HEK293 (cell line): ENCODE data around the gene ATP6V1G1.

ENCODE experiments used
- CTCF ChIA-PET: fragments of 350-600 bp; formaldehyde crosslinking; extraction: SDS; loops from one replicate; lab custom pipeline; 2021; ENCODE audit warnings: antibody characterized with exemption; lab: Yijun Ruan, JAX
- POLR2A ChIA-PET: fragments of 300-600 bp; formaldehyde crosslinking; extraction: SDS; loops from one replicate; lab custom pipeline; 2020; ENCODE audit warnings: antibody characterized with exemption, inconsistent platforms; lab: Yijun Ruan, JAX
- H3K27ac ChIP-seq: fragments of 200-500 bp; sonication (Bioruptor generic); 2 replicates; pipeline ENCODE4 v1.5.1; 2014; ENCODE audit warnings: low read depth, low read length, control low read depth, inconsistent platforms; ENCODE audit errors: extremely low read depth
- H3K36me3 ChIP-seq, 2 experiments: fragments of 200-500 bp in 1 of 2; sonication (Bioruptor generic) in 1 of 2; 1 replicate in 1 of 2; 2 replicates in 1 of 2; pipeline ENCODE4 v1.5.1; 2014 to 2017; ENCODE audit warnings: inconsistent platforms in 2 of 2, low read length in 2 of 2; ENCODE audit not compliant: control insufficient read depth in 2 of 2, insufficient read depth in 1 of 2
- H3K4me1 ChIP-seq: fragments of 200-500 bp; sonication (Bioruptor generic); 2 replicates; pipeline ENCODE4 v1.5.1; 2014; ENCODE audit warnings: mild to moderate bottlenecking, low read length, inconsistent platforms; ENCODE audit not compliant: control insufficient read depth, insufficient read depth
- H3K4me3 ChIP-seq: 2 replicates; pipeline ENCODE4 v1.5.1; 2011; ENCODE audit warnings: low read depth, mild to moderate bottlenecking, control low read depth, low read length, moderate library complexity
- H3K9me3 ChIP-seq: fragments of 200-500 bp; sonication (Bioruptor generic); 2 replicates; pipeline ENCODE4 v1.5.1; 2014; ENCODE audit warnings: low read depth, low read length, inconsistent platforms; ENCODE audit not compliant: control insufficient read depth, insufficient read depth
- KLF10 ChIP-seq: fragments of 450-650 bp; IDR thresholded peaks from 2 replicates; pipeline ENCODE4 v1.5.1; 2018; ENCODE audit warnings: missing biosample characterization, mild to moderate bottlenecking, missing genetic modification characterization
- KLF7 ChIP-seq: fragments of 450-650 bp; formaldehyde crosslinking; IDR thresholded peaks from 2 replicates; pipeline ENCODE4 v1.5.1; 2016; ENCODE audit warnings: missing biosample characterization, missing genetic modification characterization, borderline replicate concordance
- OSR2 ChIP-seq: fragments of 450-650 bp; formaldehyde crosslinking; IDR thresholded peaks from 2 replicates; pipeline ENCODE4 v1.5.1; 2016; ENCODE audit warnings: missing biosample characterization, missing genetic modification characterization
- PRDM4 ChIP-seq: fragments of 450-650 bp; formaldehyde crosslinking; IDR thresholded peaks from 2 replicates; pipeline ENCODE4 v1.5.1; 2017; ENCODE audit warnings: missing biosample characterization, missing genetic modification characterization
- ZBTB26 ChIP-seq: fragments of 450-650 bp; formaldehyde crosslinking; optimal IDR thresholded peaks from 2 replicates; pipeline ENCODE3; 2016; ENCODE audit warnings: missing biosample characterization, mild to moderate bottlenecking, missing genetic modification characterization
- ZBTB6 ChIP-seq: fragments of 450-650 bp; formaldehyde crosslinking; IDR thresholded peaks from 2 replicates; pipeline ENCODE4 v1.5.1; 2017; ENCODE audit warnings: missing biosample characterization, missing genetic modification characterization
- ZBTB7A ChIP-seq: fragments of 450-650 bp; formaldehyde crosslinking; IDR thresholded peaks from 2 replicates; pipeline ENCODE4 v1.5.1; 2016; ENCODE audit warnings: low read depth, missing biosample characterization, missing genetic modification characterization
- ZFHX2 ChIP-seq: fragments of 450-650 bp; formaldehyde crosslinking; conservative IDR thresholded peaks from 2 replicates; pipeline ENCODE4 v1.5.1; 2016; ENCODE audit warnings: missing biosample characterization, missing genetic modification characterization
- ZNF248 ChIP-seq: fragments of 450-650 bp; formaldehyde crosslinking; IDR thresholded peaks from 2 replicates; pipeline ENCODE4 v1.5.1; 2017; ENCODE audit warnings: missing biosample characterization, missing genetic modification characterization
- ZNF324 ChIP-seq: fragments of 450-650 bp; formaldehyde crosslinking; IDR thresholded peaks from 2 replicates; pipeline ENCODE4 v1.5.1; 2016; ENCODE audit warnings: missing biosample characterization, missing genetic modification characterization
- ZNF596 ChIP-seq: fragments of 450-650 bp; IDR thresholded peaks from 2 replicates; pipeline ENCODE4 v1.5.0; 2018; ENCODE audit warnings: missing biosample characterization, mild to moderate bottlenecking, missing genetic modification characterization, moderate library complexity
- ZNF600 ChIP-seq: fragments of 450-650 bp; formaldehyde crosslinking; IDR thresholded peaks from 2 replicates; pipeline ENCODE4 v1.5.1; 2016; ENCODE audit warnings: missing biosample characterization, missing genetic modification characterization
- ZNF664 ChIP-seq: fragments of 450-650 bp; formaldehyde crosslinking; IDR thresholded peaks from 2 replicates; pipeline ENCODE4 v1.5.1; 2016; ENCODE audit warnings: missing biosample characterization, missing genetic modification characterization
- ZNF701 ChIP-seq: fragments of 450-650 bp; formaldehyde crosslinking; IDR thresholded peaks from 2 replicates; pipeline ENCODE4 v1.5.1; 2016; ENCODE audit warnings: missing biosample characterization, missing genetic modification characterization
- ZSCAN30 ChIP-seq: fragments of 450-650 bp; IDR thresholded peaks from 2 replicates; pipeline ENCODE4 v1.5.1; 2018; ENCODE audit warnings: missing biosample characterization, mild to moderate bottlenecking, missing genetic modification characterization, moderate library complexity

ATP6V1G1 gene

GRCh38 chr9:114633438-114634089 is 46.0 kb downstream of the ATP6V1G1 start:
- POLR2A ChIA-PET, result no interaction called here
- no peak overlapping the region for H3K27ac ChIP-seq
- H3K36me3 ChIP-seq, result peaks cover 0 to 64% of the 10 kb centered on the region in 2 experiments; a peak in 2 of 3 replicates
- H3K4me3 ChIP-seq, result no peak overlapping the region
- CTCF ChIA-PET, result no interaction called here
- TF ChIP-seq ZNF701 (tag by site-specific recombination) (no peak), ZNF600 (tag by site-specific recombination) (no peak), ZSCAN30 (no peak), KLF10 (tag by site-specific recombination) (no peak), ZBTB26 (tag by site-specific recombination) (no peak), ZBTB7A (tag by site-specific recombination) (no peak), OSR2 (tag by site-specific recombination) (no peak)
- TF ChIP-seq, all 188 proteins: peak for 0
- H3K4me1 ChIP-seq, result no peaks in the 10 kb centered on the region
- no peaks in the 10 kb centered on the region for H3K9me3 ChIP-seq

- TF ChIP-seq ZFHX2 (tag by site-specific recombination) (no peak), ZSCAN30 (no peak), ZBTB6 (tag by site-specific recombination) (no peak), KLF7 (no peak)
- no peak overlapping the region for H3K4me3 ChIP-seq
- POLR2A ChIA-PET, result no interaction called here
- no peak overlapping the region for H3K27ac ChIP-seq
- H3K4me1 ChIP-seq, result no peaks in the 10 kb centered on the region
- peaks cover 0 to 64% of the 10 kb centered on the region in 2 experiments; a peak in 2 of 3 replicates for H3K36me3 ChIP-seq
- H3K9me3 ChIP-seq, result no peaks in the 10 kb centered on the region
- CTCF ChIA-PET, result interaction anchor here (0.7 to 1.3 kb wide), 2 partner anchors 19 to 572 kb away, joined by 3 read pairs; no protein-coding TSS in a partner anchor
These were observed 46.8 kb downstream of the ATP6V1G1 start for GRCh38 chr9:114634387-114634786.

- CTCF ChIA-PET, result interaction anchor here (0.7 to 0.8 kb wide), 2 partner anchors 15 to 273 kb away, joined by 3 to 4 read pairs; no protein-coding TSS in a partner anchor
- no peak for TF ChIP-seq ZNF324 (tag by site-specific recombination)
- no peak overlapping the region for H3K4me3 ChIP-seq
These were observed 50.8 kb downstream of the ATP6V1G1 start for GRCh38 chr9:114638404-114638803.

GRCh38 chr9:114641967-114642366 is 54.4 kb downstream of the ATP6V1G1 start:
- no peak for TF ChIP-seq ZNF664 (tag by site-specific recombination)
- peak; percentile 37; the same call in 1 of the 2 replicates for TF ChIP-seq PRDM4 (tag by site-specific recombination)
- TF ChIP-seq ZNF596 (tag by site-specific recombination), result no peak
- no peak for TF ChIP-seq ZNF248 (tag by site-specific recombination)
- Histone ChIP-seq H3K4me3 (no peak overlapping the region), H3K36me3 (peaks cover 4 to 65% of the 10 kb centered on the region in 2 experiments), H3K4me1 (no peaks in the 10 kb centered on the region), H3K27ac (no peak overlapping the region), H3K9me3 (no peaks in the 10 kb centered on the region)
- CTCF ChIA-PET, result interaction anchor here (2.5 kb wide), 1 partner anchor 11 kb away, joined by 17 read pairs; no protein-coding TSS in a partner anchor
- POLR2A ChIA-PET, result no interaction called here

More at GRCh38 chr9:114638404-114638803, 50.8 kb downstream of the ATP6V1G1 start:
- no peak overlapping the region for H3K27ac ChIP-seq
- H3K9me3 ChIP-seq, result no peaks in the 10 kb centered on the region
- POLR2A ChIA-PET, result no interaction called here
- no peaks in the 10 kb centered on the region for H3K4me1 ChIP-seq
- peaks cover 0 to 57% of the 10 kb centered on the region in 2 experiments for H3K36me3 ChIP-seq
